Islet precursor cell (in vitro differentiated cells): ENCODE results near the gene DUOXA1.
"Not testable (repeated sequence)": the region's sequence is repeated elsewhere in the genome, so short reads cannot be mapped to it uniquely, and the experiment has no call there.

Experiments used
- DNase-seq: peaks from one replicate; pipeline ENCODE4 v3.0.0-alpha.2; 2018

The DUOXA1 gene

GRCh38 chr15:45112143-45112590 is 17.5 kb downstream of the DUOXA1 start:
- no peak for DNase-seq

- DNase-seq, result no peak
Measured at GRCh38 chr15:45111390-45112142, 18.1 kb downstream of the DUOXA1 start.

GRCh38 chr15:45110256-45110820 is 19.3 kb downstream of the DUOXA1 start:
- no peak for DNase-seq

- no peak for DNase-seq
Measured at GRCh38 chr15:45107941-45108630, 21.6 kb downstream of the DUOXA1 start.

- DNase-seq, result no peak
Measured at GRCh38 chr15:45106002-45106790, 23.5 kb downstream of the DUOXA1 start.

GRCh38 chr15:45105586-45105985 is 24.1 kb downstream of the DUOXA1 start:
- no peak for DNase-seq

GRCh38 chr15:45104170-45104569 is 25.5 kb downstream of the DUOXA1 start:
- DNase-seq, result not testable (repeated sequence)

GRCh38 chr15:45102226-45102625 is 27.5 kb downstream of the DUOXA1 start:
- no peak for DNase-seq

GRCh38 chr15:45101749-45102148 is 27.9 kb downstream of the DUOXA1 start:
- no peak for DNase-seq

GRCh38 chr15:45100884-45101625 is 28.6 kb downstream of the DUOXA1 start:
- no peak for DNase-seq

GRCh38 chr15:45099549-45100165 is 30.0 kb downstream of the DUOXA1 start:
- no peak for DNase-seq

- DNase-seq, result no peak
Measured at GRCh38 chr15:45097466-45097865, 32.2 kb downstream of the DUOXA1 start.

- no peak for DNase-seq
Measured at GRCh38 chr15:45095661-45096060, 34.0 kb downstream of the DUOXA1 start.

GRCh38 chr15:45094358-45094730 is 35.3 kb downstream of the DUOXA1 start:
- no peak for DNase-seq

- DNase-seq, result no peak
Measured at GRCh38 chr15:45093622-45094357, 35.9 kb downstream of the DUOXA1 start.

- no peak for DNase-seq
Measured at GRCh38 chr15:45093013-45093412, 36.7 kb downstream of the DUOXA1 start.

GRCh38 chr15:45091576-45091975 is 38.1 kb downstream of the DUOXA1 start:
- no peak for DNase-seq

- no peak for DNase-seq
Measured at GRCh38 chr15:45091161-45091560, 38.5 kb downstream of the DUOXA1 start.

- DNase-seq, result no peak
Measured at GRCh38 chr15:45089712-45090373, 39.8 kb downstream of the DUOXA1 start.

- peak; percentile 63 for DNase-seq
Measured at GRCh38 chr15:45088801-45089711, 40.6 kb downstream of the DUOXA1 start.
